GM12878 (cell line): Measurements from ENCODE around the gene SMIM10L1. TPM values are rescaled to one million over a fixed set of nuclear protein-coding genes. Genes with fewer than 3 reads are reported as not detected.

Experiments used
- ATAC-seq: fragments of 200-7000 bp; cut with Tn5 transposase; 3 replicates; pipeline ENCODE4 v1.9.1; 2020; ENCODE audit warnings: mild to moderate bottlenecking, moderate library complexity
- BruUV-seq: library from RNA; stranded (reverse); fragments of 400-500 nt; replicated peaks from 2 replicates; lab custom pipeline; 2021; lab: Mats Ljungman, UMichigan
- CTCF ChIA-PET: fragments of 300-600 bp; sonication (Branson Sonifier 250); formaldehyde crosslinking; extraction: SDS; loops from one replicate; lab custom pipeline; 2021; ENCODE audit warnings: inconsistent platforms; lab: Yijun Ruan, JAX
- POLR2A ChIA-PET: fragments of 350-600 bp; formaldehyde crosslinking; extraction: SDS; loops from one replicate; lab custom pipeline; 2021; ENCODE audit warnings: inconsistent platforms; lab: Charles Lee
- RAD21 ChIA-PET: fragments of 300-600 bp; sonication (Branson Sonifier 250); formaldehyde crosslinking; loops from one replicate; lab custom pipeline; 2023; ENCODE audit warnings: antibody characterized with exemption; ENCODE audit not compliant: unreplicated experiment; lab: Charles Lee
- SMC1A ChIA-PET: fragments of 300-600 bp; sonication (Branson Sonifier 250); formaldehyde crosslinking; loops from one replicate; lab custom pipeline; 2023; ENCODE audit not compliant: unreplicated experiment, uncharacterized antibody; lab: Charles Lee
- DNase-seq: peaks from one replicate; pipeline ENCODE4 v3.0.0-alpha.2; 2011; ENCODE audit warnings: low read depth, low spot score
- FAIRE-seq: peaks from 3 replicates; lab custom pipeline; 2011; peaks lifted over from hg19 to GRCh38; lab: Jason Lieb, UNC
- H2AFZ ChIP-seq: 2 replicates; pipeline ENCODE4 v1.6.0; 2011; ENCODE audit warnings: low read depth, low read length, control low read depth; ENCODE audit not compliant: control insufficient read depth
- H3K27ac ChIP-seq: 2 replicates; pipeline ENCODE4 v1.5.1; 2011; ENCODE audit warnings: control low read depth; ENCODE audit not compliant: control insufficient read depth, insufficient read depth
- H3K27me3 ChIP-seq, 2 experiments: replicated peaks in 1 of 2; 2 replicates each; pipeline versions ENCODE4 v1.6.0 to v1.6.1; 2011; ENCODE audit warnings: low read length in 1 of 2; ENCODE audit not compliant: control insufficient read depth in 2 of 2, insufficient read depth in 2 of 2
- H3K36me3 ChIP-seq, 2 experiments: 2 replicates each; pipeline ENCODE4 v1.5.1; 2011; ENCODE audit warnings: low read length in 1 of 2; ENCODE audit not compliant: control insufficient read depth in 2 of 2, insufficient read depth in 2 of 2
- H3K4me1 ChIP-seq: 2 replicates; pipeline ENCODE4 v1.6.1; 2011; ENCODE audit warnings: mild to moderate bottlenecking, low read length, moderate library complexity, mixed read lengths; ENCODE audit not compliant: control insufficient read depth, insufficient read depth
- H3K4me2 ChIP-seq: 2 replicates; pipeline ENCODE4 v1.6.0; 2011; ENCODE audit warnings: control low read depth; ENCODE audit not compliant: control insufficient read depth, insufficient read depth
- H3K4me3 ChIP-seq: fragments of 200-600 bp; sonication (generic); 2 replicates; pipeline ENCODE4 v1.5.1; 2016
- H3K79me2 ChIP-seq: 2 replicates; pipeline ENCODE4 v1.6.0; 2011; ENCODE audit warnings: low read length; ENCODE audit not compliant: control insufficient read depth, insufficient read depth
- H3K9ac ChIP-seq: 2 replicates; pipeline ENCODE4 v1.8.0; 2011; ENCODE audit warnings: low read length, control low read depth, mixed read lengths; ENCODE audit not compliant: control insufficient read depth, insufficient read depth
- H3K9me3 ChIP-seq: replicated peaks from 3 replicates; pipeline ENCODE4 v1.5.1; 2011; ENCODE audit warnings: mild to moderate bottlenecking, low read length; ENCODE audit not compliant: control insufficient read depth, insufficient read depth
- H4K20me1 ChIP-seq: 2 replicates; pipeline ENCODE4 v1.6.0; 2011; ENCODE audit not compliant: control insufficient read depth, insufficient read depth
- E4F1 ChIP-seq: fragments of 450-650 bp; IDR thresholded peaks from 2 replicates; pipeline ENCODE4 v1.6.1; 2018; ENCODE audit warnings: borderline replicate concordance, mild to moderate bottlenecking; ENCODE audit not compliant: partially characterized antibody
- EED ChIP-seq: sonication (generic); IDR thresholded peaks from 2 replicates; pipeline ENCODE4 v1.6.1; 2016; ENCODE audit warnings: antibody characterized with exemption, low read depth
- NR2F1 ChIP-seq: fragments of 450-650 bp; conservative IDR thresholded peaks from 2 replicates; pipeline ENCODE4 v1.6.1; 2017; ENCODE audit warnings: mild to moderate bottlenecking
- POLR2AphosphoS5 ChIP-seq: IDR thresholded peaks from 2 replicates; pipeline ENCODE4 v1.6.1; 2011; ENCODE audit warnings: mild to moderate bottlenecking, low read length, inconsistent platforms
- RELB ChIP-seq: fragments of 450-650 bp; IDR thresholded peaks from 2 replicates; pipeline ENCODE4 v1.6.1; 2017; ENCODE audit warnings: low read depth, mild to moderate bottlenecking, moderate library complexity
- TARDBP ChIP-seq: IDR thresholded peaks from 2 replicates; pipeline ENCODE4 v1.6.1; 2016; ENCODE audit warnings: borderline replicate concordance
- ZNF687 ChIP-seq: fragments of 450-650 bp; IDR thresholded peaks from 2 replicates; pipeline ENCODE4 v1.6.1; 2017; ENCODE audit warnings: mild to moderate bottlenecking, moderate library complexity
- WGBS: methylation state at CpG from one replicate; pipeline ENCODE4 v1.1.6; 2016; ENCODE audit warnings: low lambda C conversion rate; ENCODE audit not compliant: insufficient replicate concordance, insufficient coverage; ENCODE audit errors: missing lambda C conversion rate; 5-methylcytosine and 5-hydroxymethylcytosine counted together
- in situ Hi-C: fragments of 300-500 bp; cut with MboI; formaldehyde crosslinking; loops from 9 replicates; pipeline ENCODE4 v1.14.3; 2018; ENCODE audit warnings: mixed read lengths
- intact Hi-C: fragments of 100-400 bp; cut with micrococcal nuclease; formaldehyde crosslinking; loops from one replicate; pipeline ENCODE4 v1.14.2; 2022; ENCODE audit not compliant: unreplicated experiment
- polyA plus RNA-seq, 11 experiments: library from polyadenylated mRNA; depleted of rRNA in 4 of 11; unstranded in 6 of 11; stranded (reverse) in 5 of 11; fragments of >200 nt; fragmentation: Nextera tagmentation in 4 of 11; fragmentation: Illumina TruSeq in 1 of 11; extraction: Ambion mirVana in 4 of 11; extraction: Trizol in 1 of 11; gene quantifications; 1 replicate in 1 of 11; 2 replicates in 10 of 11; pipeline versions ENCODE4 v1.2.1 to v1.2.3, GENCODE V29; 2011 to 2016; ENCODE audit warnings: inconsistent platforms in 2 of 11, missing spikeins in 2 of 11, low read depth in 1 of 11
- total RNA-seq, 4 experiments: library from RNA; depleted of rRNA in 3 of 4; stranded (reverse); fragments of >200 nt in 3 of 4; fragmentation: Illumina TruSeq in 1 of 4; extraction: Trizol in 1 of 4; gene quantifications; 2 replicates each; pipeline versions ENCODE4 v1.2.1 to v1.2.3, GENCODE V29; 2013 to 2021

SMIM10L1 gene
- total and polyA plus RNA-seq, 10 of the 15 experiments (the other 5 are each of a cell fraction or from before 2014, with no cell fraction given): 3.3 to 10.5 (median 7.6) TPM

- no peak overlapping the region for H3K4me3 ChIP-seq
- DNase-seq (no peak), ATAC-seq (no peak), FAIRE-seq (no peak)
- H3K36me3 ChIP-seq: no peaks in the 10 kb centered on the region
- TF ChIP-seq EED (no peak), POLR2AphosphoS5 (no peak)
- peaks cover 3% of the 10 kb centered on the region for H3K79me2 ChIP-seq
- no peak overlapping the region for H3K9ac ChIP-seq
- no peaks in the 10 kb centered on the region for H3K4me1 ChIP-seq
- SMC1A ChIA-PET: interaction anchor here (1.7 kb wide), 1 partner anchor 23 kb away, joined by 6 read pairs; no protein-coding TSS in a partner anchor
- H3K9me3 ChIP-seq: peaks cover 3% of the 10 kb centered on the region; the same call in 2 of the 3 replicates
- no TSS peak for BruUV-seq
- RAD21 ChIA-PET: no interaction called here
- WGBS: 91% methylated on average over 5 of the region's 5 CpGs
- no peak overlapping the region for H2AFZ ChIP-seq
- H3K27me3 ChIP-seq: no peaks in the 10 kb centered on the region
- H4K20me1 ChIP-seq: no peaks in the 10 kb centered on the region
- H3K4me2 ChIP-seq: no peak overlapping the region
- POLR2A ChIA-PET: no interaction called here
- in situ Hi-C loops (no loop called here), intact Hi-C loops (no loop called here)
- CTCF ChIA-PET: interaction anchor here (1.0 kb wide), 1 partner anchor 39 kb away, joined by 3 read pairs; no protein-coding TSS in a partner anchor
- H3K27ac ChIP-seq: no peak overlapping the region
Observed at GRCh38 chr12:11144297-11144696, 26.7 kb upstream of the SMIM10L1 start.

- intact Hi-C loops (no loop called here), in situ Hi-C loops (no loop called here)
- Histone ChIP-seq H3K79me2 (peaks cover 1% of the 10 kb centered on the region), H3K4me3 (no peak overlapping the region), H3K4me1 (no peaks in the 10 kb centered on the region), H3K4me2 (no peak overlapping the region), H3K9ac (no peak overlapping the region), H3K27me3 (no peaks in the 10 kb centered on the region), H2AFZ (no peak overlapping the region), H3K36me3 (peaks cover 0 to 2% of the 10 kb centered on the region in 2 experiments; a peak in 2 of 4 replicates), H3K27ac (no peak overlapping the region), H4K20me1 (no peaks in the 10 kb centered on the region), H3K9me3 (peaks cover 5% of the 10 kb centered on the region; the same call in 2 of the 3 replicates)
- RAD21 ChIA-PET: no interaction called here
- 95% methylated on average over 1 of the region's 1 CpG for WGBS
- CTCF ChIA-PET: interaction anchor here (0.6 to 1.2 kb wide), 2 partner anchors 398 to 1645 kb away, joined by 3 read pairs; no protein-coding TSS in a partner anchor
- FAIRE-seq (no peak), DNase-seq (no peak), ATAC-seq (no peak)
- BruUV-seq: no TSS peak
- POLR2A ChIA-PET: no interaction called here
- SMC1A ChIA-PET: no interaction called here
- TF ChIP-seq TARDBP (no peak), ZNF687 (no peak), RELB (no peak), E4F1 (no peak), NR2F1 (no peak)
Observed at GRCh38 chr12:11147420-11147819, 23.6 kb upstream of the SMIM10L1 start.
